Fibroblast of the aortic adventitia (primary cell): ENCODE results near the gene MIPOL1. TPM values are rescaled to one million over a fixed set of nuclear protein-coding genes. Genes with fewer than 3 reads are reported as not detected.
"Not testable (repeated sequence)": the region's sequence is repeated elsewhere in the genome, so short reads cannot be mapped to it uniquely, and the experiment has no call there.

Source experiments
- DNase-seq: peaks from one replicate; pipeline ENCODE4 v3.0.0-alpha.2; 2010; ENCODE audit warnings: low read depth
- H3K4me3 ChIP-seq: 2 replicates; pipeline ENCODE4 v1.5.1; 2011; ENCODE audit warnings: low read depth, mild to moderate bottlenecking, control low read depth, low read length, moderate library complexity
- total RNA-seq: library from RNA; depleted of rRNA; stranded (reverse); fragments of >200 nt; gene quantifications from 2 replicates; pipeline ENCODE4 v1.2.3, GENCODE V29; 2012; ENCODE audit warnings: low replicate concordance
- TF ChIP-seq, protein P1 (sequence below): IDR thresholded peaks from 2 replicates; pipeline ENCODE4 v1.5.1; 2011; ENCODE audit warnings: mild to moderate bottlenecking, low read length, control low read depth, inconsistent platforms; ENCODE audit not compliant: insufficient read depth

Gene MIPOL1
- total RNA-seq, 1 donor = 12.5 TPM

DNA sequence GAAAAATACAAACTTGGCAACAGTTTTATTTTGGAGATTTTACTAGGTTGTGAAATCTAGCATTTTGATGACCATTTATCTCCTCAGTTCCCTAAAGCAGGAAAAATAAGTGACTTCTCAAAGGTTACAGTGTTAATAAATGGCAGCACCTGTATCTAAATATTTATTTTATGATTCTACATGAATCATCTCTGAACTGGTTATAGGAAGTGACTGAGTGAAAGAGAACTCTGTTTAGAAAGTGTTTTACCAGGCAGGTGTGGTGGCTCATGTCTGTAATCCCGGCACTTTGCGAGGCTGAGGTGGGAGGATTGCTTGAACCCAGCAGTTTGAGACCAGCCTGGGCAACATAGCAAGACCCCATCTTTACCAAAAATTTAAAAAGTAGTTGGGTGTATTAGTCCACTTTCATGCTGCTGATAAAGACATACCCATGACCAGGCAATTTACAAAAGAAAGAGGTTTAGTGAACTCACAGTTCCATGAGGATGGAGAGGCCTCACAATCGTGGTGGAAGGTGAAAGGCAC lies 26.3 kb downstream of the MIPOL1 start:
- TF ChIP-seq, protein P1, sequence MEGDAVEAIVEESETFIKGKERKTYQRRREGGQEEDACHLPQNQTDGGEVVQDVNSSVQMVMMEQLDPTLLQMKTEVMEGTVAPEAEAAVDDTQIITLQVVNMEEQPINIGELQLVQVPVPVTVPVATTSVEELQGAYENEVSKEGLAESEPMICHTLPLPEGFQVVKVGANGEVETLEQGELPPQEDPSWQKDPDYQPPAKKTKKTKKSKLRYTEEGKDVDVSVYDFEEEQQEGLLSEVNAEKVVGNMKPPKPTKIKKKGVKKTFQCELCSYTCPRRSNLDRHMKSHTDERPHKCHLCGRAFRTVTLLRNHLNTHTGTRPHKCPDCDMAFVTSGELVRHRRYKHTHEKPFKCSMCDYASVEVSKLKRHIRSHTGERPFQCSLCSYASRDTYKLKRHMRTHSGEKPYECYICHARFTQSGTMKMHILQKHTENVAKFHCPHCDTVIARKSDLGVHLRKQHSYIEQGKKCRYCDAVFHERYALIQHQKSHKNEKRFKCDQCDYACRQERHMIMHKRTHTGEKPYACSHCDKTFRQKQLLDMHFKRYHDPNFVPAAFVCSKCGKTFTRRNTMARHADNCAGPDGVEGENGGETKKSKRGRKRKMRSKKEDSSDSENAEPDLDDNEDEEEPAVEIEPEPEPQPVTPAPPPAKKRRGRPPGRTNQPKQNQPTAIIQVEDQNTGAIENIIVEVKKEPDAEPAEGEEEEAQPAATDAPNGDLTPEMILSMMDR = no peak
- no peak overlapping the region for H3K4me3 ChIP-seq
- DNase-seq = no peak

DNA sequence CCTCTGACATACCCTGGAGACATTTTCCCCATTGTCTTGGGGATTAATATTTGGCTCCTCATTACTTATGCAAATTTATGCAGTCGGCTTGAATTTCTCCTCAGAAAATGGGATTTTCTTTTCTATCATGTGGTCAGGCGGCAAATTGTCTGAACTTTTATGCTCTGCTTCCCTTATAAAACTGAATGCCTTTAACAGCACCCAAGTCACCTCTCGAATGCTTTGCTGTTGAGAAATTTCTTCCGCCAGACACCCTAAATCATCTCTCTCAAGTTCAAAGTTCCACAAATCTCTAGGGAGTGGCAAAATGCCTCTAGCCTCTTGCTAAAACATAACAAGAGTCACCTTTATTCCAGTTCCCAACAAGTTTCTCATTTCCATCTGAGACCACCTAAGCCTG lies 27.9 kb downstream of the MIPOL1 start:
- H3K4me3 ChIP-seq, DNase-seq: not testable (repeated sequence)

GRCh38 chr14:37230551-37231194 lies 32.9 kb downstream of the MIPOL1 start:
- TF ChIP-seq, protein P1 = peak; percentile 69
- H3K4me3 ChIP-seq = no peak overlapping the region
- DNase-seq = peak; percentile 84

- TF ChIP-seq, protein P1 = peak; percentile 71
- peak; percentile 69 for DNase-seq
- H3K4me3 ChIP-seq = no peak overlapping the region
These were observed 35.3 kb downstream of the MIPOL1 start for GRCh38 chr14:37232907-37233481.

GRCh38 chr14:37234222-37234621 lies 36.5 kb downstream of the MIPOL1 start:
- TF ChIP-seq, protein P1 = no peak
- DNase-seq = no peak
- H3K4me3 ChIP-seq = no peak overlapping the region

- peak; percentile 6 for DNase-seq
- not testable (repeated sequence) for H3K4me3 ChIP-seq
These were observed 38.3 kb downstream of the MIPOL1 start for GRCh38 chr14:37236044-37236443.

GRCh38 chr14:37237094-37237493 lies 39.4 kb downstream of the MIPOL1 start:
- no peak for DNase-seq
- no peak overlapping the region for H3K4me3 ChIP-seq
- TF ChIP-seq, protein P1 = no peak

DNA sequence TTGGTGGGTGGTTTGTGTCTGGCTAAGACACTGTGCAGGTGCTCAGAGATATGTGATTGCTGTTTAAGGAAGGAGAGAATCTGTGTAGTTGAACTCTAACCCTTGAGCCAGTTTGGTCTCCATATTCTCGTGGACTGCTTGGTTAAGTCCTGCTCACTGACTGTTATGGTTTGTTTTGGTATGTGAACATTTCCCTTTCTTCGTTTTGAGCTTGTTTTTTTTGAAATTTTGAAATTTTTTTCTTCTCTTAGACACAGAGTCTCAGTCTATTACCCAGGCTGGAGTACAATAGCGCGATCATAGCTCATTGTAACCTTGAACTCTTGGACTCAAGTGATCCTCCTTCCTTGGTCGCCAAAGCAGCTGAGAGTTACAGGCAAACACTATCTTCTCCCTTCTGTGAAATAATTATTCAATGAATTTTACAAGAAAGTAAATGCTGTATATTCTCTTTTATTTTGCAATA lies 40.0 kb downstream of the MIPOL1 start:
- TF ChIP-seq, protein P1 = no peak
- H3K4me3 ChIP-seq = no peak overlapping the region
- no peak for DNase-seq
